Dermis blood vessel endothelial cell (primary cell): ENCODE results near the gene CCDC146. TPM values are rescaled to one million over a fixed set of nuclear protein-coding genes. Genes with fewer than 3 reads are reported as not detected.

Source experiments
- DNase-seq: peaks from one replicate; pipeline ENCODE4 v3.0.0; 2010
- total RNA-seq: library from RNA; depleted of rRNA; stranded (reverse); fragments of >200 nt; gene quantifications from 2 replicates; pipeline ENCODE4 v1.2.3, GENCODE V29; 2014

The CCDC146 gene
- total RNA-seq, 1 donor from 2014 or later: 2.4 TPM

- DNase-seq: no peak
These were observed 170.6 kb downstream of the CCDC146 start for GRCh38 chr7:77293046-77293445.

- no peak for DNase-seq
These were observed 173.1 kb downstream of the CCDC146 start for GRCh38 chr7:77295549-77295948.

- DNase-seq: no peak
These were observed 184.0 kb downstream of the CCDC146 start for GRCh38 chr7:77306231-77307067.

GRCh38 chr7:77308792-77309191 is 186.4 kb downstream of the CCDC146 start:
- no peak for DNase-seq

GRCh38 chr7:77309714-77310220 is 187.4 kb downstream of the CCDC146 start:
- no peak for DNase-seq

GRCh38 chr7:77310982-77311381 is 188.6 kb downstream of the CCDC146 start:
- no peak for DNase-seq

GRCh38 chr7:77313085-77313484 is 190.7 kb downstream of the CCDC146 start:
- DNase-seq: no peak

GRCh38 chr7:77313876-77314480 is 191.6 kb downstream of the CCDC146 start:
- DNase-seq: no peak

- no peak for DNase-seq
These were observed 192.8 kb downstream of the CCDC146 start for GRCh38 chr7:77315182-77315591.

GRCh38 chr7:77316219-77316978 is 194.0 kb downstream of the CCDC146 start:
- DNase-seq: no peak

GRCh38 chr7:77318019-77318418 is 195.6 kb downstream of the CCDC146 start:
- no peak for DNase-seq

- no peak for DNase-seq
These were observed 197.7 kb downstream of the CCDC146 start for GRCh38 chr7:77320137-77320536.

GRCh38 chr7:77320714-77321113 is 198.3 kb downstream of the CCDC146 start:
- DNase-seq: no peak

- no peak for DNase-seq
These were observed 198.9 kb downstream of the CCDC146 start for GRCh38 chr7:77321300-77321699.

GRCh38 chr7:77326131-77326530 is 203.7 kb downstream of the CCDC146 start:
- peak; percentile 36 for DNase-seq

- peak; percentile 33 for DNase-seq
These were observed 204.9 kb downstream of the CCDC146 start for GRCh38 chr7:77327067-77327931.

GRCh38 chr7:77327932-77328628 is 205.7 kb downstream of the CCDC146 start:
- peak; percentile 30 for DNase-seq

GRCh38 chr7:77328669-77329068 is 206.3 kb downstream of the CCDC146 start:
- peak; percentile 46 for DNase-seq

- peak; percentile 7 for DNase-seq
These were observed 207.2 kb downstream of the CCDC146 start for GRCh38 chr7:77329466-77330168.

GRCh38 chr7:77330169-77330882 is 207.9 kb downstream of the CCDC146 start:
- DNase-seq: peak; percentile 90
